ENCODE results near the gene PWWP2A. TPM values are rescaled to one million over a fixed set of nuclear protein-coding genes. Genes with fewer than 3 reads are reported as not detected.

PWWP2A gene
- total and polyA plus RNA-seq, 2 of the 8 experiments (the other 6 are each of a cell fraction or from before 2014, with no cell fraction given) = 18.5 to 63.0 TPM

GRCh38 chr5:160090059-160090458, 29.2 kb downstream of the PWWP2A start:
- H4K20me1 ChIP-seq (replicated peaks in 1 of 2; ENCODE audit: control insufficient read depth in 1 of 2, insufficient read depth in 2 of 2, low read length in 2 of 2) = no peaks in the 10 kb centered on the region
- POLR2A ChIA-PET (ENCODE audit: partially characterized antibody) = interaction anchor here (0.9 to 1.3 kb wide), 3 partner anchors 9 to 29 kb away, joined by 3 to 4 read pairs (median 3); partner anchors contain the start of gene PWWP2A
- H3K9me3 ChIP-seq (ENCODE audit: insufficient read depth in 2 of 2, low read depth in 1 of 2, low read length in 1 of 2) = no peaks in the 10 kb centered on the region
- H4K91ac ChIP-seq (replicated peaks; ENCODE audit: insufficient read length, low read length) = no peak overlapping the region
- H3K4me2 ChIP-seq (ENCODE audit: insufficient read depth in 1 of 2, low read depth in 2 of 2, low read length in 2 of 2) = no peak overlapping the region
- no peak overlapping the region for H3K27ac ChIP-seq (ENCODE audit: low read depth, low read length)
- no peak for DNase-seq (ENCODE audit: low read depth in 1 of 2, low spot score in 2 of 2)
- no peak overlapping the region for H3K23ac ChIP-seq (ENCODE audit: insufficient read length)
- H3K18ac ChIP-seq (ENCODE audit: extremely low read depth, low read length) = no peak overlapping the region
- no peak overlapping the region for H2BK12ac ChIP-seq (ENCODE audit: low read depth, low read length)
- no peak overlapping the region for H3K9ac ChIP-seq (replicated peaks in 1 of 4; ENCODE audit: extremely low read depth in 1 of 4, low read depth in 3 of 4, low read length in 3 of 4)
- H3K79me1 ChIP-seq (ENCODE audit: low read depth, low read length) = no peaks in the 10 kb centered on the region
- H2BK5ac ChIP-seq (ENCODE audit: low read depth, low read length) = no peak overlapping the region
- H2BK20ac ChIP-seq (ENCODE audit: low read length) = no peak overlapping the region
- peaks cover 0 to 13% of the 10 kb centered on the region in 2 experiments; a peak in 2 of 4 replicates for H3K79me2 ChIP-seq (ENCODE audit: control insufficient read depth in 1 of 2, insufficient read depth in 2 of 2, low read length in 2 of 2)
- no peaks in the 10 kb centered on the region for H3K23me2 ChIP-seq (ENCODE audit: low read depth, low read length)
- no peak overlapping the region for H2BK120ac ChIP-seq (replicated peaks; ENCODE audit: low read depth, low read length)
- CTCF ChIA-PET (ENCODE audit: partially characterized antibody) = interaction anchor here (0.9 to 1.5 kb wide), 2 partner anchors 107 to 109 kb away, joined by 3 to 4 read pairs; no protein-coding TSS in a partner anchor
- peaks cover 11 to 36% (median 20%) of the 10 kb centered on the region in 4 experiments for H3K36me3 ChIP-seq (ENCODE audit: control insufficient read depth in 2 of 4, insufficient read depth in 4 of 4, low read length in 3 of 4)
- H4K5ac ChIP-seq (ENCODE audit: insufficient read length, low read depth, low read length) = no peak overlapping the region
- WGBS, 2 experiments (ENCODE audit: extremely low coverage in 1 of 2, insufficient coverage in 1 of 2, insufficient read length in 1 of 2, insufficient replicate concordance in 2 of 2, low coverage in 1 of 2, low lambda C conversion rate in 2 of 2, missing lambda C conversion rate in 1 of 2) = 93% methylated on average over 1 of the region's 1 CpG; no CpG with 5 or more reads in 1 of the 2 experiments
- H2AFZ ChIP-seq (ENCODE audit: low read length) = no peak overlapping the region
- no peak overlapping the region for H3K4ac ChIP-seq (replicated peaks; ENCODE audit: insufficient read length, low read depth, low read length)
- no peak overlapping the region for H3K4me3 ChIP-seq (ENCODE audit: extremely low read depth in 1 of 4, insufficient read depth in 2 of 4, low read depth in 3 of 4, low read length in 4 of 4)
- H3K4me1 ChIP-seq (replicated peaks in 1 of 4; ENCODE audit: control insufficient read depth in 3 of 4, insufficient read depth in 4 of 4, low read length in 3 of 4) = no peaks in the 10 kb centered on the region
- FAIRE-seq = no peak
- H3K27me3 ChIP-seq (replicated peaks in 1 of 4; ENCODE audit: control insufficient read depth in 3 of 4, extremely low read depth in 1 of 4, insufficient read depth in 3 of 4, low read length in 3 of 4) = no peaks in the 10 kb centered on the region
- no peak overlapping the region for H2AK5ac ChIP-seq (ENCODE audit: low read depth, low read length)
- H3K56ac ChIP-seq (replicated peaks; ENCODE audit: insufficient read length, low read depth, low read length) = no peak overlapping the region
- no peak overlapping the region for H4K8ac ChIP-seq (ENCODE audit: extremely low read depth, insufficient read depth, low read length)
- no peak overlapping the region for H2BK15ac ChIP-seq (ENCODE audit: low read length)
- no peak overlapping the region for H3K14ac ChIP-seq (ENCODE audit: insufficient read length)
- no peak for TF ChIP-seq HDAC2 (IDR thresholded peaks at IDR 0.05; ENCODE audit: borderline replicate concordance in 1 of 2, low read depth in 2 of 2, low read length in 2 of 2)
- TF ChIP-seq BACH1 (IDR thresholded peaks at IDR 0.05; ENCODE audit: low read length) = no peak
- no peak for TF ChIP-seq SP4 (IDR thresholded peaks at IDR 0.05; ENCODE audit: low read length)
- TF ChIP-seq SIX5 (IDR thresholded peaks at IDR 0.05; ENCODE audit: low read depth, low read length) = no peak
- TF ChIP-seq TBP (IDR thresholded peaks at IDR 0.05; ENCODE audit: low read depth, low read length) = no peak
- no peak for TF ChIP-seq SP1 (IDR thresholded peaks at IDR 0.05; ENCODE audit: low read depth, low read length)
- no peak for TF ChIP-seq SUZ12 (IDR thresholded peaks at IDR 0.05; ENCODE audit: low read length)
- TF ChIP-seq TEAD4 (IDR thresholded peaks at IDR 0.05; ENCODE audit: low read depth, low read length) = no peak
- no peak for TF ChIP-seq CTCF (IDR thresholded peaks at IDR 0.05; ENCODE audit: control extremely low read depth in 1 of 3, insufficient read depth in 1 of 3, low read depth in 1 of 3, low read length in 3 of 3)
- no peak for TF ChIP-seq TAF7 (optimal IDR thresholded peaks at IDR 0.05; ENCODE audit: borderline replicate concordance, low read depth, low read length)
- TF ChIP-seq PHF8 (conservative IDR thresholded peaks at IDR 0.05; ENCODE audit: low read depth, low read length) = no peak
